ENCODE measurements around the gene DLX3.

DNA sequence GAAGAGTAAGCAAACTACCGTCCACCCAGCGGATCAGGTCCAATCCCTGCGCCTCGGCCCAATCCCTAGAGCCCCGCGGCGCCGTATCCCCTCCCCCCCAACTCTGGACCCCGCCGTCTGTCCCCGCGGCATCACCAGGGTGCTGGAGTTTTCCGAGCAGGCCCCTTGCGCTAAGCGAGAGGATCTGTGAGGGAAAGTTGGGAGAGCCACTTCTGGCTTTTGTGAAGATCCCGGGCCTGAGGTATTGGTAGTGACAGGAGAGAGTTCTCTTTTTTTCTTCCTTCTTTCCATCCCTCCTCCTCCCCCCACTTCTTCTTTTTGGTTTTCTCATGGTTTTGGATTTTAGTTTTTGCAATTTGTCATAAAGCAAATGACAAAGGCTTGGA, 29.5 kb downstream of the DLX3 start:
- TF ChIP-seq, protein P1, sequence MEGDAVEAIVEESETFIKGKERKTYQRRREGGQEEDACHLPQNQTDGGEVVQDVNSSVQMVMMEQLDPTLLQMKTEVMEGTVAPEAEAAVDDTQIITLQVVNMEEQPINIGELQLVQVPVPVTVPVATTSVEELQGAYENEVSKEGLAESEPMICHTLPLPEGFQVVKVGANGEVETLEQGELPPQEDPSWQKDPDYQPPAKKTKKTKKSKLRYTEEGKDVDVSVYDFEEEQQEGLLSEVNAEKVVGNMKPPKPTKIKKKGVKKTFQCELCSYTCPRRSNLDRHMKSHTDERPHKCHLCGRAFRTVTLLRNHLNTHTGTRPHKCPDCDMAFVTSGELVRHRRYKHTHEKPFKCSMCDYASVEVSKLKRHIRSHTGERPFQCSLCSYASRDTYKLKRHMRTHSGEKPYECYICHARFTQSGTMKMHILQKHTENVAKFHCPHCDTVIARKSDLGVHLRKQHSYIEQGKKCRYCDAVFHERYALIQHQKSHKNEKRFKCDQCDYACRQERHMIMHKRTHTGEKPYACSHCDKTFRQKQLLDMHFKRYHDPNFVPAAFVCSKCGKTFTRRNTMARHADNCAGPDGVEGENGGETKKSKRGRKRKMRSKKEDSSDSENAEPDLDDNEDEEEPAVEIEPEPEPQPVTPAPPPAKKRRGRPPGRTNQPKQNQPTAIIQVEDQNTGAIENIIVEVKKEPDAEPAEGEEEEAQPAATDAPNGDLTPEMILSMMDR (IDR thresholded peaks at IDR 0.05), result no peak
- no peak for TF ChIP-seq POLR2A (IDR thresholded peaks at IDR 0.05)

Measured in thyroid gland (tissue), 4 donors.